ACHN (cell line): Measurements from ENCODE around the gene LCE1C.

Experiments
- DNase-seq: peaks from one replicate; pipeline ENCODE4 v3.0.0-alpha.2; 2015
- in situ Hi-C: cut with HindIII; loops from 2 replicates; pipeline ENCODE4 v1.10.0; 2017; ENCODE audit warnings: low sequenced_read_pairs, low pct_ligation_motif_present, low pct_unique_long_range_greater_than_20kb

The LCE1C gene

DNA sequence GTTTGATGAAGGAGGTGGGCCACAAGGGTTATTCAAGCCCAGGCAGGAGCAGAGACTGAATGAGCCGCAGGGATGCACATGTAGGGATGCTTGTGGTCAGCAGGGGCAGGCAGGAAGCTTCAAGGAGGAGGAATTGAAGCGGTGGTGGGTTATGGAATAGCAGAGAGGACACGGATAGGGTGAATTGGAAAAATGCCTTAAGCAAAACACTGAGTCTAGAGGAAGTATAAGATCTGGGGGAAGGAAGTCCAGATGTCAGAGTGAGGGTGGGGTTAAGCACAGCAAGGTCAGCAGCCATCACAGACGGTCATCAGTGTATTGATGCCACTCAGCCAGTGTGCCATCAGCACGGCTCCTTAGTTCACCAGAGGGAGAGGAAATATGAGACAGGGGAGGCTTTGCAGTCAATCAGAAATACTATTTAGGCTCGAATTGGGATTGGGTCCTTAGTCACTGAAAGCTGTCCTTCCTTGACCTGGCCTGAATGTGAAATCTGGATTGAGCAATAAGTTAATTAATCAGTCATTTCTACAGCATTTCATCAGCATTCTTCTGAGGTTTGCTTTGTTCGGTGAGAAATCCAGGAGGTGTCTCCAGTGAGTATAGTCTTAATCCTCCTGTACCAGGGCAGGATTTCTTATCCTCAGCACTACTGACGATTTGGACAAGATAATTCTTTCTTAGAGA, 37.5 kb downstream of the LCE1C start:
- in situ Hi-C loops = no loop called here
- DNase-seq = no peak

DNA sequence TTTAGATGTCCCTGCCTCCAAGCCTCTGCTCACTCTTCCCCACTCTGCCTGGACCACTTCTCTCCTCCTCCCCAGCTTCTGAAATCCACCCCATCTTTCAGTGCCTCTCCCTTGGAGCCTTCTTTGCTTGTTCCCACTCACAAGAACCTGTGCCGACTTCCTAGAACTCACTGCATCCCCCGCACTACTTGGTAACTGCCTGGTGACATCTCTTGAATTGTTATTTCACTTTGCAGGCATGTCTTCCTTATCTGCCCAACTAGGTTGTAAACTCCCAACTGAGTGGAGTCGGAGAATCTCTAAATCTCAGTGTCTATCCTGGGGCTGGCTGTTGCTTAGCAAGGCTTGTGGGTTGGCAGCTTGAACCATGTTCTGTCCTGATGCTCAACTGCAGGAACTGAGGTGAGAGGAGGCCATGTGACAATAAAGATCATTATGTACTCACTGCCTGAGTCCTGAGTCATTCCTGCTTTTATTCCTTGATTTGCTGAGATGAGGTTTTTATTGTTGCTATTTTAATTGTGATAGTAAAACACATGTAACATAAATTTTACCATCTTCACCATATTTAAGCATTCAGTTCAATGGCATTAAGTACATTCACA, 44.7 kb downstream of the LCE1C start:
- DNase-seq = no peak
- in situ Hi-C loops = no loop called here

DNA sequence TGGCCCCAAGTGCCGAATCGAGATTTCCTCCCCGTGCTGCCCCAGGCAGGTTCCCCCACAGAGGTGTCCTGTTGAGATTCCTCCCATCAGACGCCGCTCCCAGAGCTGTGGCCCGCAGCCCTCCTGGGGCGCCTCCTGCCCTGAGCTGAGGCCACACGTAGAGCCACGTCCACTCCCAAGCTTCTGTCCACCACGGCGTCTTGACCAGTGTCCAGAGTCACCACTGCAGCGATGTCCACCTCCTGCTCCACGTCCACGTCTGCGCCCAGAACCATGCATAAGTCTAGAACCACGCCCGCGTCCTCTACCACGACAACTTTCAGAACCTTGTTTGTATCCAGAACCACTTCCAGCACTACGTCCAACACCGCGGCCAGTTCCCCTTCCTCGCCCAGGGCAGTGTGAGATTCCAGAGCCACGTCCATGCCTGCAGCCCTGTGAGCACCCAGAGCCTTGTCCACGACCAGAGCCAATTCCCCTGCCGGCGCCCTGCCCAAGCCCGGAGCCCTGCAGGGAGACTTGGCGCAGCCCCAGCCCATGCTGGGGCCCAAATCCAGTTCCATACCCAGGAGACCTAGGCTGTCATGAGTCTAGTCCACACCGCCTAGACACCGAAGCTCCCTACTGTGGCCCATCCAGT, 45.8 kb downstream of the LCE1C start:
- no peak for DNase-seq
- in situ Hi-C loops = no loop called here

DNA sequence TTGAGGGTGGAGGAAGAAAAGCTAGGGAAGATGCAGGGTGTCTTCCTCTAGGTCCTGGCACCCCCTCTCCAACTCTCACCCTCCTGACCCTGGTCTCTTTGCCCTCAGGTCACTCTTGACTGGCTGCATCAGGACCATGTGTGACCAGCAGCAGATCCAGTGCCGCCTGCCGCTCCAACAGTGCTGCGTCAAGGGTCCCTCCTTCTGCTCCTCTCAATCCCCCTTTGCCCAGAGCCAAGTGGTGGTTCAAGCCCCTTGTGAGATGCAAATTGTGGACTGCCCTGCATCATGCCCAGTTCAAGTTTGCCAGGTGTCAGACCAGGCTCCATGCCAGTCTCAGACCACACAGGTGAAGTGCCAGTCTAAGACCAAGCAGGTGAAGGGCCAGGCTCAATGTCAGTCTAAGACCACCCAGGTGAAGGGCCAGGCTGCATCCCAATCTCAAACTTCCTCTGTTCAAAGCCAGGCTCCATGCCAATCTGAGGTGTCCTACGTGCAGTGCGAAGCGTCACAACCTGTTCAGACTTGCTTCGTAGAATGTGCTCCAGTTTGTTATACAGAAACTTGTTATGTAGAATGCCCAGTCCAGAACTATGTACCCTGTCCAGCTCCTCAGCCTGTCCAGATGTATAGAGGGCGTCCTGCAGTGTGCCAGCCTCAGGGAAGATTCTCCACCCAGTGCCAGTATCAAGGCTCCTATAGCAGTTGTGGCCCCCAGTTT, 46.8 kb downstream of the LCE1C start:
- in situ Hi-C loops = no loop called here
- DNase-seq = no peak

DNA sequence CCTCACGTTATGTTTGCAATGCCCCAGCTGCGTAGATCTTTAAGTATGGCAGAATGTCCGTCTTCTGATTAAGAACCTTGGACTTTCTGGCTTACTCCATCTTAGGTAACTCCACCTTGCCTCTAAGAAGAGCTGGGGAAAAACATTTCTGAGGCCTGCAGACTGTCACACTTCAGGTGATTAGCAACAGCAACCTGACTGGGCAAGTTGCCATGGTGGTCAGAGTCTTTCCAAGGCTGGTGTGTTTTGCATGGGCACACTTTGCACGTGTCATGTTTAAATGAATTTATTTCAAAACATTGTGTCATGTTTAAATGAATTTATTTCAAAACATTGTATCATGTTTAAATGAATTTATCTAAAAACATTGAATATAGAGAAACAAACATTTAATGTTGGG, 47.8 kb downstream of the LCE1C start:
- in situ Hi-C loops = no loop called here
- no peak for DNase-seq

DNA sequence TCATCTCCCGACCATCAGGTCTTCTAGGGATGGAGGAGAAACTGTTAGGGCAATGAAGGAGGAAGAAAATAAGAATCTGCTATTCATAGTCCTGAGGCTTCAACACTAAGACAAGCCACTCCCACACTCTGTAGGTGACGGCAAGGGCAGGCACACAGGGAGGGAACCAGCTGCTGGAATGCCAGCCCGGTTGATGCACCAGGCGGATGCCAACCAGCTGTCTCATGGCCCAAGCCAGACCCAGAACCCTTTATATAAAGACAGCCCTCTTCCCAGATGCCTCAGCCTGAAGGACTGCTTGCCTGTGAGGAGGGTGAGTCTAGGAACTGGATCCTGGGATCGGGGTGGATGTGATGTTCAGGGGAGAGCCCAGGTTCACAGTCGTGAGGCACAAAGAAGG, 48.7 kb downstream of the LCE1C start, which contains the start of gene KPRP:
KPRP (plus strand) TSS at position 279 of the 400 bp plus-strand sequence. CDS start 1,564 bp downstream, outside the sequence.
- in situ Hi-C loops = no loop called here
- DNase-seq = no peak

DNA sequence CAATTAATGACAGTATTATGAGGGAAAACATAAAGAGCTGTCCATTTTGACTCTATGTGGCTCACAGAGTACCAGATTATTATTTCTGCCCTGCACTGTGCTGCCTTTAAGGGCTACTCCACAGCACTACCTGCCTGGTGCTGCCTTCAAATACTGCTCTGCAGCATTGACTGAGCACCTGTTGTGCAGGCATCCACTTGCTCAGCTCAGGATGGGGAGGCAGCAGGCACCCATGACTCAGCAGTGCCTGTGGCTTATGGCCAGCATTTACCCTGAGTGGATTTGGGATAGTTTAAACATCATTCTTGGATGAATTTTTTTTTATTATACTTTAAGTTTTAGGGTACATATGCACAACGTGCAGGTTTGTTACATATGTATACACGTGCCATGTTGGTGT, 49.6 kb downstream of the LCE1C start:
- no peak for DNase-seq
- in situ Hi-C loops = no loop called here
